ENCODE results near the gene TRDMT1.

Gene TRDMT1

DNA sequence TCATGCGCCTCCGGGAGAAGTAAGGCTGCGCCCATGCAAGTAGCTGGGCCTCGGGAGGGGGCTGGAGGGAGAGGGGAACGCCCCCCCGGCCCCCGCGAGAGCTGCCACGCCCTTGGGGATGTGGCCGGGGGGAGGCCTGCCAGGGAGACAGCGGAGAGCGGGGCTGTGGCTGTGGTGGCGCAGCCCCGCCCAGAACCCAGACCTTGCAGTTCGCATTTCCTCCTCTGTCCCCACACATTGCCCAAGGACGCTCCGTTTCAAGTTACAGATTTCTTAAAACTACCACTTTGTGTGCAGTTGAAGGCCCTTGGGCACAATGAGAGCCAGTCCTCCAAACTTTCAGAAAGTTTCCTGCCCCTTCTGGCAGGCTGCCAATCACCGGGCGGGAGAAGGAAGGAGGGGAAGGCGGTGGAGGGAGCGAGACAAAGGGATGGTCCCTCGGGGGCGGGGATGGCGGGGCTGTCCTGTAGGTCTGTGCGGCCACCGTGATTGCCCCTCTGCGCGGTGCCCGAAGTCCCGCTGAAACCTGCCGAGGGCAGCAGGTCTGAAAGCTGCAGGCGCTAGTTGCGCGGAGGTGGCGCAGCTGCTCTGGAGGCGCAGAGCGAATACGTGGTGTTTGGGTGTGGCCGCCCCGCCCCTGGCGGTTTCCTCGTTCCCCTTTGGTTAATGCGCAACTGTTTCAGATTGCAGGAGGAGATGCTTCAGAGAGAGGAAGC lies 28.7 kb upstream of the TRDMT1 start:
- DNase-seq, result no peak

- no peak for DNase-seq
Observed at GRCh38 chr10:17229717-17229966, 28.2 kb upstream of the TRDMT1 start.

GRCh38 chr10:17229016-17229716 lies 27.7 kb upstream of the TRDMT1 start:
- DNase-seq, result no peak

DNA sequence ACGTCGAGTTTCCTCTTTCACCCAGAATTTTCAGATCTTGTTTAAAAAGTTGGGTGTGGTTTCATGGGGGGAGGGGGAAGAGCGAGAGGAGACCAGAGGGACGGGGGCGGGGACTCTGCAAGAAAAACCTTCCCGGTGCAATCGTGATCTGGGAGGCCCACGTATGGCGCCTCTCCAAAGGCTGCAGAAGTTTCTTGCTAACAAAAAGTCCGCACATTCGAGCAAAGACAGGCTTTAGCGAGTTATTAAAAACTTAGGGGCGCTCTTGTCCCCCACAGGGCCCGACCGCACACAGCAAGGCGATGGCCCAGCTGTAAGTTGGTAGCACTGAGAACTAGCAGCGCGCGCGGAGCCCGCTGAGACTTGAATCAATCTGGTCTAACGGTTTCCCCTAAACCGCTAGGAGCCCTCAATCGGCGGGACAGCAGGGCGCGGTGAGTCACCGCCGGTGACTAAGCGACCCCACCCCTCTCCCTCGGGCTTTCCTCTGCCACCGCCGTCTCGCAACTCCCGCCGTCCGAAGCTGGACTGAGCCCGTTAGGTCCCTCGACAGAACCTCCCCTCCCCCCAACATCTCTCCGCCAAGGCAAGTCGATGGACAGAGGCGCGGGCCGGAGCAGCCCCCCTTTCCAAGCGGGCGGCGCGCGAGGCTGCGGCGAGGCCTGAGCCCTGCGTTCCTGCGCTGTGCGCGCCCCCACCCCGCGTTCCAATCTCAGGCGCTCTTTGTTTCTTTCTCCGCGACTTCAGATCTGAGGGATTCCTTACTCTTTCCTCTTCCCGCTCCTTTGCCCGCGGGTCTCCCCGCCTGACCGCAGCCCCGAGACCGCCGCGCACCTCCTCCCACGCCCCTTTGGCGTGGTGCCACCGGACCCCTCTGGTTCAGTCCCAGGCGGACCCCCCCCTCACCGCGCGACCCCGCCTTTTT lies 26.9 kb upstream of the TRDMT1 start, which contains the start of gene VIM:
TSS of gene VIM (plus strand) at position 151 of the 925 bp plus-strand sequence. CDS start 1,182 bp downstream, outside the sequence.
- DNase-seq, result no peak

DNA sequence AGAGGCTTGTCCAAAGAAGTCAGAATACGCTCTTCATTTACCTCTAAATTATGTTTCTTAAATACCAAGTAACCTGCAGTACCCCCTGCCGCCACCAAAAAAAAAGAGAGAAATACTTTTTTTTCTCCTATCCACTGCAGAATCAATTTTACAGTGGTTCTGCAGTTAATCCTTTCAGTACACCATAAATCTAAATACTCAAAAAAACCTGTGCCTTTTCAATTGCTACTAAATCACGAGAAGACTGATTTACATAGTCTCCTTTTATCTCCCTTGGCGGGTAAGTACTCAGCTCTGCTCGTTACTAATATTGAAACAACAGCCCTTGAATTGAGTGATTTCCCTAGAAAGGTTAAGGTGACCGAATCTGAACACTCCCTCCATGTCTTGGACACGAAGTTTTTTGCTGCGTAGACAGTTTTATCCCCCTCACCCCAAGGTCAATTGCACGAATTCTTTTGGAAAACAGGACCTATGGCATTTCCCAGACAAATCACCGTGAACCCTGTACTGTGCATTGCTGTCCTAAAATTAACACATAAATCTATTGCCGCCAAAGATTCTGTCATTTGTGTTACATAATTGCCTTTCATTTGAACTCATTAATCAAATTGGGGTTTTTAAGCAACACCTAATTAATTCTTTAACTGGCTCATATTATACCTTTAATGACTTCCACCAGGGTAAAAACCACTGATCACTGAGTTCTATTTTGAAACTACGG lies 26.1 kb upstream of the TRDMT1 start:
- DNase-seq, result no peak

DNA sequence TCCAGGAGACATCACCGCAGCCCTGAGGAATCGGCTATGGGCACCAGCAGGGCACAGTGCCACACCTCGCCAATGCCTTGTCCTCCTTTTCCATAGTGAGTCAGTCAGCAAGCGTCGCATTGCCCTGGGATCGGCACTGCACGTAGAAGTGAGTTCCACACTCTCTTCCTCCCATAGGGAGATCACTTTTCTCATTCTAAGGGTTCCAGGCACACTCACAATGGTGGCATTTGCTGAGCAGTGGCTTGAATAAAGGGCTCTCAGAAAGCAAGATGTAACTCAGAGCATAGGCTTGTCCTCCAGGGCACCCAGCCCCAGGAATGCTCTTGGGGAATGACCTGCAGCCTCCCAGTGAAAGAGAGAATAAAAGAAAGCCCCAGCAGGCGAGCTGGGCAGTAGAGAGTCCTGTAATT lies 25.4 kb upstream of the TRDMT1 start:
- DNase-seq, result no peak

DNA sequence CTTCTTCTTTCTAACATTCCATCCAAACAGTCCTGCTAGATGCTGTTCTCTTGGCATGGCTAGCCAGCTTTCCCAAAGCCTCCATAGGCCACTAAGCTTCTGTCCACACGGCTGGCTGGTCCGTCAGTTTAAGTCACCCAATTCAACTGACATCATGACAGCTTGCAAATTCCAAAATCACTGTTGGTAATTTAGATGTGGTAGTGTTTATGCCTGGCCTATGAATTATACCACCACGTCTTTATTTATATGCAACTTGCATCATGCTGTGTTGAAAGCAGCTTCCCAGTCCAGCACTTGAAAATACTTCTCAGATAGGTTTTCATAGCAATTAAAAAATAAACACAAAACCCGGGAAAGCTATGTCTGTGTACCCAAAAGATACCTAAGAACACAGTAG lies 24.3 kb upstream of the TRDMT1 start:
- no peak for DNase-seq

DNA sequence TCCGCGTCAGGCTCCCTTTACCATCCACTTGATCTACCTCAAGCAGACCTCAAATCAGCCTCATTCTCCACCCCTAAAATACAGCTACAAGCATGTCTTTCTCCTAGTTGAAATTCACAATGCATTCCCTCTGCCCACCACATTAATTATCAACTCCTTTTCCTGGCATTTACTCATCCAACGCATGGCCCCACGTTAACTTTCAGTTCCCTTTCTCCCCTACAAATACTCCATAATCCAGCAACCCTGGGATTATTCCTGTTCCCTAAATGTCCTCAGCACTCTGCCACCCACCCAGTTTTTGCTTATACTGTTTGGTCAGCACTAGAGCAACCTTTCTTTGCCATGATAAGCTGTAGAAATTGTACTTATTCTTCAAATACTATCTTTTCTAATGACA lies 20.9 kb upstream of the TRDMT1 start:
- no peak for DNase-seq

GRCh38 chr10:17220652-17221100 lies 19.2 kb upstream of the TRDMT1 start:
- no peak for DNase-seq

DNA sequence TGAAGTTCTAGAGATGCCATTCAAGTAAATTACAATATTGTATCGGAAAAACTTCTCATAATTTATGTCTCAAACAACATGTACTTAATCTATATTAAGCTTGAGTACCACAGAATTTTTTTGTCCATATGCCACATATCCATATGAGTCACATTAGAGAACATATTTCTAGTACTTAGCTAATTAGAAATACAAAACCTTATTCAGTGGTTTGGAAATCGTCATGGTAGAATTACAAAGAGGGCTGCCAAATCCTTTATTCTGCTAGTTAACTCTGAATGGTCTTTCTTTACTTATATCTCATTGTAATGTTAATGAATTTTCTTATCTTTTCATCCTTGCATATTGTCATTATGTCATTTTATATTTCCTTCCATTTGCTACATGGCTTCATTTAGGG lies 17.6 kb upstream of the TRDMT1 start:
- DNase-seq, result no peak

DNA sequence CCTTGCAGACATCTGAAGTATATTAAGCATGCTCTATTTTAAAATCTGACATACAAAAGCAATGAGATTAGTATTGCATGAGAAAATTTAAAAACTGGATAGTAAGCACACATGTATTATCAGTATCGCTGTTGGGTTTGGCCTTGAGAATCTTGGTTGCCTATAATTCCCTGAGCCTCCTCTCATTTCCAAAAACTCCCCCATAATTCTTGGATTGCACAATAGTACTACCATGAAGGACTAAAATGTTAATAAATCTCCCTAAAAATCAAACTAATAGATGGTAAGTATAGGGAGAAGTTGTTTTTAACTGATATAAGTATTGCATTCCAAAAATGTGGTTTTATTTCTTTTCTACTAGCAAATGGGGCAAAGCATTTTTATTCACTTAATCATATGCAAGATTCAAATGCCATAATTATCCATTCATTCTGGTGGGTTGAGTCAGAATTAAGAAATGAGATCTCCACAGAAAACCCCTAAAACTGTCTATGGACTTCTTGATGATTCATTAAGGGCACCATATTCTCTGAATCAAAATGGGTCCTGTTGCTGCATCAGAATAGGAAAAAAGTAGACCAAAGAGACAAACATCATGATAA lies 16.3 kb upstream of the TRDMT1 start:
- no peak for DNase-seq

DNA sequence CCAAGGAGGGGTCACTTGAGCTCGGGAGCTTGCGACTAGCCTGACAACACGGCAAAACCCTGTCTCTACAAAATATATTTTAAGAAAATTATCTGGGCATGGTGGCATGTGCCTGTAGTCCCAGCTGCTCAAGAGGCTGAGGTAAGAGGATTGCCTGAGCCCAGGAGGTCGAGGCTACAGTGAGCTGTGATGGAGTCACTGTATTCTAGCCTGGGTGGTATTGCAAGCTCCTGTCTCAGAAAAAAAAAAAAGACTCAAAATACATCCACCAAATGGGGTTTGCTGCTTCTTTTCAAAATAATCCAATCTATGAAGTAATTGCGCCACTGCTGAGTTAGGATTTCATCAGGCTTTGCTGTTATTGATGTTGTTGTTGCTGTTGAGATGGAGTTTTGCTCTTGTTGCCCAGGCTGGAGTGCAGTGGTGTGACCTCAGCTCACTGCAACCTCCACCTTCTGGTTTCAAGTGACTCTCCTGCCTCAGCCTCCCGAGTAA lies 15.5 kb upstream of the TRDMT1 start:
- no peak for DNase-seq

DNA sequence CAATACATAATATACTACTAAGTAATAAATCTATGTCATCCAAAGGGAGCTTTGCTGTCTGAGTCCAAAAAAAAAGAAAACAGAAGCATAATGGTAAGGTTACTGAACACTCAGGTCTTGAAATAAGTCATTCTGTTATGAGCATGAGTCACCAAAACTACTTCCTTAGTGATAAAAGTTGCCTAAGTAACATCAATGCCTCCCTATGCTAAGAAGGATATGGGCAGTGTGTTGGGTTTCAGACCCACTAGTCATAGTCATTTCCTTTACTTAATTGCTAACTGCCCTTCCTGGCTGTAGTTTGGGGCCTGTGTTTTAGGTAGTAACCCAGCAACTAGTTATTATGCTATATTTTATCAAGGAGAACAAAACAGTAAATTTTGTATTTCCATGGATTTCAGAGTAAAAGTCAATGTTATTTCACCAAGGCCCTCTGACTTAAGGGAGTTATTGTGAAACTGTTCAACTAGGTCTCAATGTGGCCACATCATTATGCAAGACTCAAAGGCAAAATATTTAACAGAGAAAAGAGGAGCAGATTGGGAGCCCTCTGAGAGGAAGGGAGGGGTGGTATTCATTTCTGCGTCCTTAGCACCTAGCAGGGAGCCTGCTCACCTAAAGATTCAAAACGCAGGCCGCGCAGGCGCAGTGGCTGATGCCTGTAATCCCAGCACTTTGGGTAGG lies 14.9 kb upstream of the TRDMT1 start:
- DNase-seq, result no peak

GRCh38 chr10:17215782-17216122 lies 14.3 kb upstream of the TRDMT1 start:
- no peak for DNase-seq

DNA sequence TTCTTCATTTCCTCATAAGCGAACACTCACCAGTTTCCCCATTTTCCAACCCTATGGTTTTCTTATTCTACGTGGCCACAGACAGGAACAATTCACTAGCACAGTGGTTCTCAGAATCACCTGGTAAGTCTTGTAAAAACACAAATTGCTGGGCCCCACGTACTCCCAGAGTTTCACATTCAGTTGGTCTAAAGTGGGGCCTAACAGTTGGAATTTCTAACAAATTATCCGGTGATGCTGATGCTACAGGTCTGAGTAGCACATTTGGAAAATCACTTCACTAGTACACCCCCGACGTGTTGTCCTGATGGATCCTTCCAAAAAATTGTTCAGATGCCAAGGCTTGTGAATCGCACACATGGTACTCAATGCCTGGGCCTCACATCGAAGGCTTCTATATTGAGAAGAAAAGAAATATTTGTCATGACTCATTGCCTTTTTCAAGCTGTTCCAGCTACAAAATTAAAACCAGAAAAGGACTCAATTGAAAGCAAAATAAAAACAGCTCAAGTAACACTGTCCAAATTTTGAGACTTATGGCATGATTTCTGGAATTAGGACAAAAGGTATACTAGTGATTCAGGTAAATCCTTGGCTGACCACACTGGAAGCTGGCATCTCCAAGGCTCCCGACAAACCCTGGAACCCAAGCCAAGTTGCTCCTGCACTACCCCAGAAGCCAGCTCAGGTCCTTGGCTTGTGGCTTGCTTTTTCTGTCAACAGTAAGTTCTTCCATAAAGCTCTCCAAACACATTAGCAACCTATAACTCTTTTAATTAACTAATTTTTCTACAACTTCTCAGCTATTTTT lies 13.7 kb upstream of the TRDMT1 start:
- no peak for DNase-seq

DNA sequence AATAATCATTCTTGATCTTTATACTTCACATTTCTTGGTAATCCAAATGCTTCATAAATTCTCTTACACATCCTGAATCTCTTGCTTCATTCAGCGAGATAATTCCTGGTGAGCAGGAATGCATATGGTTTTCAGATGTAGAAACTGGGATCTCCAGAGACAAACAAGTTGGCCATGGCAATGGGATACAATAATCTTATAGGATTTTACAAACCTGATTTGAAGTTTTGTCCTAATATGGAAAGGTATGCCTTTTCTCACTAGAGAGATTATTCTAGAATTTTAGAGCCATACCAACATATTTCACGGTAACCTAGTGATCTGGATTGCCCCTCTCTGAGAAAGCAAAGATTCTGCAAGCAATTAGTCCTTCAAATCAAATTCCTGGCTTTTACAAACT lies 13.1 kb upstream of the TRDMT1 start:
- no peak for DNase-seq

- no peak for DNase-seq
Observed at GRCh38 chr10:17213646-17214349, 12.3 kb upstream of the TRDMT1 start.

GRCh38 chr10:17212802-17213221 lies 11.3 kb upstream of the TRDMT1 start:
- DNase-seq, result no peak

DNA sequence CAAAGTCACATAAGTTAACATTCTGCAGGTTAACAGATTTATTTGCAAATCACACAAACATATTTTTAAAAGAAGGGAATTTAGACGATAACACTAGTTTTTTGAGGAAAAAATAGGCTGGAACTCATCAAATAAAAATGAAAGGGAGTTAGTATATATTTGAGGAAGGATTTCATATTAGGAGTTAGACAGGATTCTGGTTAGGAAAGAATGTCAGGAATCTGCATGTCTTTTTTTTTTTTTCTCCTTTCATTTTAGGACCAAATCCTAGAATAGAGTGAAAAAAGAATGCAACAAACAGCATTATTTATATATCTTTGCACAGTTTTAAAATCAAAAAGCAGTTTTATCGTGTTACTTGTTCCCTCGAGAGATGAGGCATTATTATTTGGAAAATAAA lies 8.9 kb upstream of the TRDMT1 start:
- DNase-seq, result no peak

DNA sequence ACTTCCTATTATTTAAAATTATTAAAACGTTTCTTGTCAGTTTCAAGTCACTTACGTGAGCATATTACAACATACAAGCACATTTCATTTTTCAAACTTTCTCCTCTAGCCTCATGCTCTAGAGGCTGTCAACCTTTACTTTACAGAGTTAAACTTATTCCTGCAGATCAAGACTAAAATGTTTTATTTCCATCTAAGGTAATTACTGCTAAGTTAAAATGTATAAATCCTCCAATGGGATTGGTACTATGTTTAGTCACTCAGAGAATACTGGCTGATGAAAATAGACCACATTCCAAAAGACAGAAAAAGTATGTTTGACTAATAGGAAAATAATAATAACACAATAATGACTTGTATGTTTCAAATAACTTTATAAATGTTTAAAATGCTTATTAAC lies 8.4 kb upstream of the TRDMT1 start:
- no peak for DNase-seq

Measured in NCI-H187 treated with DMSO at 0.1 percent for 48 hours (cell line).